Effector memory CD4-positive, alpha-beta T cell (primary cell): ENCODE results near the gene SUPT5H.

ENCODE experiments used
- DNase-seq, 3 donors: peaks; one replicate each; pipeline ENCODE4 v3.0.0-alpha.2; 2020
- H3K27ac ChIP-seq: 2 replicates; pipeline ENCODE4 v1.7.0; 2013; ENCODE audit warnings: mild to moderate bottlenecking, low read length, moderate library complexity; ENCODE audit not compliant: insufficient read depth, poor library complexity, severe bottlenecking
- H3K27me3 ChIP-seq: replicated peaks from 2 replicates; pipeline ENCODE4 v1.7.0; 2013; ENCODE audit warnings: mild to moderate bottlenecking, low read length; ENCODE audit not compliant: insufficient read depth, control insufficient read depth, poor library complexity, severe bottlenecking
- H3K36me3 ChIP-seq: 2 replicates; pipeline ENCODE4 v1.7.0; 2013; ENCODE audit warnings: mild to moderate bottlenecking, low read length, moderate library complexity; ENCODE audit not compliant: control insufficient read depth, insufficient read depth
- H3K4me1 ChIP-seq: 2 replicates; pipeline ENCODE4 v1.7.0; 2013; ENCODE audit warnings: low read length, mild to moderate bottlenecking; ENCODE audit not compliant: control insufficient read depth, insufficient read depth, poor library complexity, severe bottlenecking
- H3K4me3 ChIP-seq: 2 replicates; pipeline ENCODE4 v1.7.0; 2013; ENCODE audit warnings: low read length, low read depth, mild to moderate bottlenecking; ENCODE audit not compliant: insufficient read depth, poor library complexity, severe bottlenecking
- H3K9me3 ChIP-seq: 2 replicates; pipeline ENCODE4 v1.7.0; 2013; ENCODE audit warnings: mild to moderate bottlenecking, low read length, moderate library complexity; ENCODE audit not compliant: control insufficient read depth

Gene SUPT5H

DNA sequence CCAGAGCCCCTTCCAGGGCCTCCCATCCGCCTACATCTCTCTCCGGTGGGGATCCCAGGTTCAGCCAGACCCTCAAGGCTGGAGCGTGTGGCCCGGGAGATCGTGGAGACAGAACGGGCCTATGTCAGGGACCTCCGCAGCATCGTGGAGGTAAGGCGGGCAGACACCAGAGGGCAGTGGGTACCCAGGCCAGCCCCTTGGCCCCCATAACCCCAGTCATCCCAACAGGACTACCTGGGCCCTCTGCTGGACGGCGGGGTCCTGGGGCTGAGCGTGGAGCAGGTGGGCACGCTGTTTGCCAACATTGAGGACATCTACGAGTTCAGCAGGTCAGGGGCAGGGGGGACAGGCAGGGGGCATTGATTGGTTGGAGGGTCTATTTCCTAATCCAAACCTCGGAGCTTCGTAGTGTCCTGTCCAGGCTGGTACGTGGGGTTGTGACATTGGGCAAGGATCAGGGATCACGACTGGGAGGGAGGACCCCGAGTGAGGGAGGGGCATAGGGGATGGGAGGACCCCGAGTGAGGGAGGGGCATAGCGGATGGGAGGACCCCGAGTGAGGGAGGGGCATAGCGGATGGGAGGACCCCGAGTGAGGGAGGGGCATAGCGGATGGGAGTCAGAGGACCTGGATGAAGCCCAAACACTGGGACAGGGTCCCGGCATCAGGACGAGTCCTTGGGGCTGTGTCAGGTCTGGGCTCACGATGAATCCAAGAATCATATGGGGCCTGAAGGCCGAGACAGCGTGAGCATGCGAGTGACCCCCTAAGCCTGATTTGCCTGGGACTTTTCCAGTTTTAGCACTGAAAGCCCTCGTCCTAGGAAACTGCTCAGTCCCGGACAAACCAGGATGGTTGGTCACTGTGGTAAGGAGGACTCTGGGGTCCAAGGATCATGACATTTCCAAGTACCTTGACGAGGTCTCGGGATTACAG lies 30.0 kb upstream of the SUPT5H start:
- H3K27ac ChIP-seq: no peak overlapping the region
- peaks cover 9% of the 10 kb centered on the region for H3K36me3 ChIP-seq
- DNase-seq: no peak
- H3K9me3 ChIP-seq: no peaks in the 10 kb centered on the region
- peaks cover 27% of the 10 kb centered on the region for H3K4me1 ChIP-seq
- no peak overlapping the region for H3K4me3 ChIP-seq
- H3K27me3 ChIP-seq: no peaks in the 10 kb centered on the region

DNA sequence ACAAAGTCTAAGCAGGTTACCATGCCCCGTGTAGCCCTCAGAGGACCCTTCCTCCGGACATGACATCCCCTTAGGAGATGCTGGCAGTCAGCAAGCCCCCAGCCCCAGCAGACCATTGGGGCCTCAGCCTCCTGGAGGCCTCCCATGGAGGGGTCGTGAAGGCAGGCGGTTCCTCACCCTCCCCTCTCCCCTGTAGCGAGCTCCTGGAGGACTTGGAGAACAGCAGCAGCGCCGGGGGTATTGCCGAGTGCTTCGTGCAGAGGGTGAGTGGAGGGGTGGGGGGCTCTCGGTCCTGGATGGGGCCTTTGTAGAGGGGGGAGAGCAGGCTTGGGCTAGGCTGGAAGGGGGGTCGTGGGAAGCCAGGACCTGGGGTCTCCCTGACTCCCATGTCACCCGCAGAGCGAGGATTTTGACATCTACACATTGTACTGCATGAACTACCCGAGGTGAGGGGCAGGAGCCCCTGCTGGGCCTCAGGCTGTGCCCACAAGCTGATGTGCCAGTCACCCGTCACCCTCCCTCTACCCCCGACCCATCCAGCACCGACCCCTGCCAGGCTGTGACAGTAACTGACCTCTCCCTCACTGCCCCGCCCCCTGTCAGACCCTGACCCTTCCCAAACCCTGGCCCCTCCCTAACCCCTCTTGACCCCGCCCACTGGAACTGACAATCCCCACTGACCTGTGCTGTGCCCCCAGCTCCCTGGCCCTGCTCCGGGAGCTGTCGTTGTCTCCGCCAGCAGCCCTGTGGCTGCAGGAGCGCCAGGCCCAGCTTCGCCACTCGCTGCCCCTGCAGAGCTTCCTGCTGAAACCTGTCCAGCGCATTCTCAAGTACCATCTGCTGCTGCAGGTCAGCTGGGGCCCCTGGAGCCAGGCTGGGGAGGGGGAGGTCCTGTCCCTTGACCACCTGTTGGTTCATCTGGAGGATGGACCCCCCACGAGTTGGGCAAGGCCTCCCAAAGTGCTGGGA lies 28.9 kb upstream of the SUPT5H start:
- Histone ChIP-seq H3K27me3 (no peaks in the 10 kb centered on the region), H3K4me3 (no peak overlapping the region), H3K9me3 (no peaks in the 10 kb centered on the region), H3K36me3 (peaks cover 9% of the 10 kb centered on the region), H3K27ac (no peak overlapping the region), H3K4me1 (peaks cover 17% of the 10 kb centered on the region)
- DNase-seq: no peak

DNA sequence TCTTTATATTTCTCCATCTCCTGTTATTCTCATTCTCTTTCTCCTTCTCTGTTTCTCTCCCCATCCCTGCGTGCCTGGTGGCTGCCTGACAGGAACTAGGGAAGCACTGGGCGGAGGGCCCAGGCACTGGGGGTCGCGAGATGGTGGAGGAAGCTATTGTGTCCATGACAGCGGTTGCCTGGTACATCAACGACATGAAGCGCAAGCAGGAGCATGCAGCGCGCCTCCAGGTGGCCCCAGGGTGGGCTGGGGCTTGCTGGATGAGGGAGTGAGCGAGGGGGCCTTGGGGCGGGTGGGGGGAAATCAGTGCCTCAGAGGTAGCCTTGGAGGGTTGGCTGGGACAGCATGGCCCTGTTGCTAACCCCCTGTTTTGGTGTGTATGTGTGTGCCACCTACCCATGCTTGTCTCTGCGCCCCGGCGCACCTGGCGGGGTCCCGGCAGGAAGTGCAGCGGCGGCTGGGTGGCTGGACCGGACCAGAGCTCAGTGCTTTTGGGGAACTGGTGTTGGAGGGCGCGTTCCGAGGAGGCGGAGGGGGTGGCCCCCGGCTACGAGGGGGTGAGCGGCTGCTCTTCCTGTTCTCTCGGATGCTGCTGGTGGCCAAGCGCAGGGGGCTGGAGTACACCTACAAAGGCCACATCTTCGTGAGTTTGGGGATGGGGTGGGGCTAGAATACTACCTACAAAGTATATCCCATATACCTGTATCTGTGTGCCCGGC lies 27.8 kb upstream of the SUPT5H start:
- H3K9me3 ChIP-seq: no peaks in the 10 kb centered on the region
- H3K27me3 ChIP-seq: no peaks in the 10 kb centered on the region
- H3K4me1 ChIP-seq: peaks cover 14% of the 10 kb centered on the region
- H3K4me3 ChIP-seq: no peak overlapping the region
- no peak for DNase-seq
- H3K27ac ChIP-seq: no peak overlapping the region
- H3K36me3 ChIP-seq: peaks cover 11% of the 10 kb centered on the region

DNA sequence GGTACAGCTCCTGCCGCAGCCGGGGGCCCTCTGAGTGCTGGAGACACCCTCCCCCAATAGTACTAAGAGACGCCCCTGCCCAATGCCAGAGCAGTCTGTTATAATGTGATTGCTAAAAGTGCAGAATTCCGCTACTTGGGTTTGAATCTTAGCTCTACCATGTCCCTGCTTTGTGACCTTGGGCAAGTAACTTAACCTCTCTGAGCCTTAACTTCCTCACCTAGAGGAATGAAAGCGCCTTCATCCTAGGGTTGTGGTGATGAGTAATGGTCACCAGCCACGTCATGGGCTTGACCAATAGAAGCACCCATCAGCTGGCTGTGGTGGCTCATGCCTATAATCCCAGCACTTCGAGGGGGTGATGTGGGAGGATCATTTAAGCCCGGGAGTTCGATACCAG lies 26.4 kb upstream of the SUPT5H start:
- no peak for DNase-seq
- H3K4me1 ChIP-seq: peaks cover under 1% of the 10 kb centered on the region

DNA sequence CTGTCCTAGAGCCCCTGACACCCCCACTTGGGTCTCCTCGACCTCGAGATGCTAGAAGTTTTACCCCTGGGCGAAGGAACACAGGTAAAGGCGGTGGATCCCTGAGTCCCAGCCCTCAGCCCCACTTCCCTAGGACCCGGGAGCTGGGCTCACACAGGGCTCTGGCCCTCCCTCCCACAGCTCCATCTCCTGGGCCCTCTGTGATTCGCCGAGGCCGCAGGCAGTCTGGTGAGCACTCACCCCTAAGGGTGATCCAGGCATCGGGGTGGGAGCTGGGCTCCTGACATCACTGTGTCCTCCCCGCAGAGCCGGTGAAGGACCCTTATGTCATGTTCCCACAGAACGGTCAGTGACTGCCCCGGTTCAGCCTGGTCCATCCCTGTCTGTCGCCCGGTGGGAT lies 24.6 kb upstream of the SUPT5H start:
- Histone ChIP-seq H3K9me3 (no peaks in the 10 kb centered on the region), H3K27me3 (no peaks in the 10 kb centered on the region), H3K36me3 (peaks cover 17% of the 10 kb centered on the region), H3K4me1 (no peaks in the 10 kb centered on the region), H3K4me3 (no peak overlapping the region), H3K27ac (no peak overlapping the region)
- no peak for DNase-seq

More for the DNA sequence above, 26.4 kb upstream of the SUPT5H start:
- no peaks in the 10 kb centered on the region for H3K27me3 ChIP-seq
- H3K36me3 ChIP-seq: peaks cover 17% of the 10 kb centered on the region
- no peaks in the 10 kb centered on the region for H3K9me3 ChIP-seq
- H3K4me3 ChIP-seq: no peak overlapping the region
- H3K27ac ChIP-seq: no peak overlapping the region

DNA sequence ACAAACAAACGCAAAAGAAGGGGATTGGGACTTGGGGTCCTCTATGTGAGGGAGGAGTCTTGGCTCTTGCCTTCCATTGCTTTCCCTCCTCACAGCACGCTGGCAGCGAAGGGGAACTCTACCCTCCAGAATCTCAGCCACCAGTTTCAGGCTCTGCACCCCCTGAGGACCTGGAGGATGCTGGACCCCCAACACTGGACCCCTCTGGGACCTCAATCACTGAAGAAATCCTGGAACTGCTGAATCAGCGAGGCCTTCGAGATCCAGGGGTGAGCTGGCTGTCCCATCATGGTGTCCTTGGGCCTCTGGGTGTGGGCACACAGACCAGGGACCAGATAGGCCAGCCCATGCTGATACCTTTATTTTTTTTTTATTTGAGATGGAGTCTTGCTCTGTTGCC lies 23.4 kb upstream of the SUPT5H start:
- Histone ChIP-seq H3K27me3 (no peaks in the 10 kb centered on the region), H3K36me3 (peaks cover 17% of the 10 kb centered on the region), H3K4me3 (no peak overlapping the region), H3K27ac (no peak overlapping the region), H3K9me3 (no peaks in the 10 kb centered on the region), H3K4me1 (no peaks in the 10 kb centered on the region)
- no peak for DNase-seq

DNA sequence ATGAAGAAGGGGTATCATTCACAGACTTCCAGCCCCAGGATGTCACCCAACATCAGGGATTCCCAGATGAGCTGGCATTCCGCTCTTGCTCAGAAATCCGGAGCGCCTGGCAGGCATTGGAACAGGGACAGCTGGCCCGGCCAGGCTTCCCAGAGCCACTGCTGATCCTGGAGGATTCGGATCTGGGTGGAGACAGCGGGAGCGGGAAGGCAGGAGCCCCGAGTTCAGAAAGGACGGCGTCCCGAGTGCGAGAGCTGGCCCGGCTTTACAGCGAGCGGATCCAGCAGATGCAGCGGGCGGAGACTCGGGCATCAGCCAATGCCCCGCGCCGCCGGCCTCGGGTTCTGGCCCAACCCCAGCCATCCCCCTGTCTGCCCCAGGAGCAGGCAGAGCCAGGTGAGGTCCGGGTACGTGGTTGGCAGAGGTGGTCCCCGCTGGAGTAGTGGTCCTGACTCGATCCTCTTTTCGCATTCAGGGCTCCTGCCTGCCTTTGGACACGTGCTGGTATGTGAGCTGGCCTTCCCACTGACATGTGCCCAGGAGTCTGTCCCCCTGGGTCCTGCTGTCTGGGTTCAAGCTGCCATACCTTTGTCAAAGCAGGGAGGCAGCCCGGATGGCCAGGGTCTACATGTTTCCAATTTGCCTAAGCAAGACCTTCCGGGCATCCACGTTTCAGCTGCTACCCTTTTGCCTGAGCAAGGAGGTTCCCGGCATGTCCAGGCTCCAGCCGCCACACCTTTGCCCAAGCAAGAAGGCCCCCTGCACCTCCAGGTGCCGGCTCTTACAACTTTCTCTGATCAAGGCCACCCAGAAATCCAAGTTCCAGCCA lies 21.9 kb upstream of the SUPT5H start:
- DNase-seq: no peak
- Histone ChIP-seq H3K27ac (no peak overlapping the region), H3K4me1 (no peaks in the 10 kb centered on the region), H3K27me3 (no peaks in the 10 kb centered on the region), H3K36me3 (peaks cover 17% of the 10 kb centered on the region), H3K9me3 (no peaks in the 10 kb centered on the region), H3K4me3 (no peak overlapping the region)

DNA sequence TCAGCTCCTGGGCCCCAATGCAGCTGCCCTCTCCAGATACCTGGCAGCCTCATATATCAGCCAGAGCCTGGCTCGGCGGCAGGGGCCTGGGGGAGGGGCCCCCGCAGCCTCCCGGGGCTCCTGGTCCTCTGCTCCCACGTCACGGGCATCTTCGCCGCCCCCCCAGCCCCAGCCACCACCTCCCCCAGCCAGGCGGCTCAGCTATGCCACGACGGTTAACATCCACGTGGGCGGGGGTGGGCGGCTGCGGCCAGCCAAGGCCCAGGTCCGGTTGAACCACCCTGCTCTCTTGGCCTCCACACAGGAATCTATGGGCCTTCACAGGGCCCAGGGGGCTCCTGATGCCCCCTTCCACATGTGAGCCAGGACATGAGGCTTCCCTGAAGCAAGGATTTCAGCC lies 20.4 kb upstream of the SUPT5H start:
- H3K36me3 ChIP-seq: peaks cover 9% of the 10 kb centered on the region
- no peak overlapping the region for H3K27ac ChIP-seq
- DNase-seq: no peak
- no peaks in the 10 kb centered on the region for H3K9me3 ChIP-seq
- H3K4me3 ChIP-seq: no peak overlapping the region
- H3K4me1 ChIP-seq: no peaks in the 10 kb centered on the region
- H3K27me3 ChIP-seq: no peaks in the 10 kb centered on the region

DNA sequence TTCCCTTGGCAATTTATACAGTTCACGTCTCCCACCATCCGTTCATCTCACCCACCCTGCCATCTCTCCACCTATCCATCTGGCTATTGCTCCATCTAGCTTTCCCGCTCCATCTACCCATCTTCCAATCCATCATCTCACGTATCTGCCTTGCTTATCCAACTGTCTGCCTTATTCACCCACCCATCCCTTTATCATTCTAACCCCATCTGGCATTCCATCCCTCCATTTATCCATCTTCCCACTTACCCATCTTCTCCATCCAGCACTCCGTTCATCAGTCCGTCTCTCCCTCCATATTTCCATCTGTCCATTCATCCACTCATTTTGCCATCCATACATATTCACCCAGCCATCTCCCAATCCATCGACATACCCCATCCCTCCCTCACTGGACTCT lies 19.6 kb upstream of the SUPT5H start:
- no peaks in the 10 kb centered on the region for H3K27me3 ChIP-seq
- peaks cover 4% of the 10 kb centered on the region for H3K4me1 ChIP-seq
- peaks cover 9% of the 10 kb centered on the region for H3K36me3 ChIP-seq
- no peak overlapping the region for H3K4me3 ChIP-seq
- DNase-seq: no peak
- no peaks in the 10 kb centered on the region for H3K9me3 ChIP-seq
- no peak overlapping the region for H3K27ac ChIP-seq
